Gastrocnemius medialis (tissue), 4 donors: ENCODE measurements around the gene UGGT1.

ENCODE experiments used
- CTCF ChIP-seq, 5 experiments: fragments of 450-650 bp in 3 of 5; fragments of 200-600 bp in 2 of 5; sonication (generic) in 2 of 5; IDR thresholded peaks in 4 of 5; conservative IDR thresholded peaks in 1 of 5; 1 replicate in 4 of 5; 2 replicates in 1 of 5; pipeline ENCODE4 v1.5.1; 2016 to 2019; ENCODE audit warnings: antibody characterized with exemption in 5 of 5, mild to moderate bottlenecking in 3 of 5, moderate library complexity in 3 of 5
- POLR2A ChIP-seq, 2 donors: fragments of 450-650 bp; IDR thresholded peaks; one replicate each; pipeline ENCODE4 v1.6.1; 2017; ENCODE audit warnings: antibody characterized with exemption in 2 of 2, mild to moderate bottlenecking in 2 of 2, moderate library complexity in 2 of 2

GRCh38 chr2:128069769-128070168, 21.2 kb upstream of the UGGT1 start:
- no peak for TF ChIP-seq CTCF (IDR thresholded peaks at IDR 0.05 in 4 of 5, conservative IDR thresholded peaks at IDR 0.05 in 1 of 5)
- TF ChIP-seq POLR2A (IDR thresholded peaks at IDR 0.05) = no peak
